ENCODE results near the gene ZNF784.

- TF ChIP-seq EP300 (IDR thresholded peaks at IDR 0.05): no peak
- no peak for TF ChIP-seq POLR2A (IDR thresholded peaks at IDR 0.05)
These were observed 28.2 kb upstream of the ZNF784 start for GRCh38 chr19:55652311-55653128.
